WTC11 (cell line): ENCODE data around the gene SERPIND1. TPM values are rescaled to one million over a fixed set of nuclear protein-coding genes. Genes with fewer than 3 reads are reported as not detected.

ENCODE experiments used
- ATAC-seq: fragments of 200-7000 bp; cut with Tn5 transposase; 2 replicates; pipeline ENCODE4 v1.10.0; 2021; ENCODE audit warnings: mild to moderate bottlenecking, moderate library complexity
- CTCF ChIA-PET: fragments of 300-600 bp; sonication (Branson Sonifier 250); formaldehyde crosslinking; loops from one replicate; lab custom pipeline; 2021; ENCODE audit warnings: antibody characterized with exemption; lab: Charles Lee
- POLR2A ChIA-PET: fragments of 350-600 bp; sonication (Branson Sonifier 250); formaldehyde crosslinking; loops from one replicate; lab custom pipeline; 2021; ENCODE audit warnings: antibody characterized with exemption; lab: Charles Lee
- DNase-seq: peaks from one replicate; pipeline ENCODE4 v3.0.0; 2021; ENCODE audit warnings: low spot score
- H3K27ac Mint-ChIP-seq: 2 replicates; pipeline ENCODE4 v1.8.0; 2021; ENCODE audit warnings: mixed read lengths
- H3K27me3 Mint-ChIP-seq: 2 replicates; pipeline ENCODE4 v1.8.0; 2021; ENCODE audit warnings: low read depth, mild to moderate bottlenecking, moderate library complexity, mixed read lengths
- H3K36me3 Mint-ChIP-seq: 2 replicates; pipeline ENCODE4 v1.8.0; 2021; ENCODE audit warnings: mixed read lengths
- H3K4me1 Mint-ChIP-seq: 2 replicates; pipeline ENCODE4 v1.8.0; 2022; ENCODE audit warnings: mixed read lengths
- H3K4me3 Mint-ChIP-seq: 2 replicates; pipeline ENCODE4 v1.8.0; 2021; ENCODE audit warnings: mild to moderate bottlenecking, moderate library complexity, mixed read lengths
- H3K9me3 Mint-ChIP-seq: 2 replicates; pipeline ENCODE4 v1.8.0; 2021; ENCODE audit warnings: mixed read lengths
- CREB1 ChIP-seq: sonication (generic); formaldehyde crosslinking; IDR thresholded peaks from 2 replicates; pipeline ENCODE4 v1.8.0; 2023; ENCODE audit warnings: mild to moderate bottlenecking, missing genetic modification reagents
- E2F1 ChIP-seq: sonication (generic); formaldehyde crosslinking; IDR thresholded peaks from 2 replicates; pipeline ENCODE4 v1.8.0; 2022; ENCODE audit warnings: mild to moderate bottlenecking, missing genetic modification reagents
- ELF4 ChIP-seq: sonication (generic); formaldehyde crosslinking; IDR thresholded peaks from 2 replicates; pipeline ENCODE4 v1.8.1; 2022; ENCODE audit warnings: low read depth, mild to moderate bottlenecking, moderate library complexity, missing genetic modification reagents
- ERG ChIP-seq: fragments of 250-450 bp; sonication (Bioruptor Pico); IDR thresholded peaks from 2 replicates; pipeline ENCODE4 v1.8.0; 2021; ENCODE audit warnings: mild to moderate bottlenecking
- ETV6 ChIP-seq: sonication (generic); formaldehyde crosslinking; IDR thresholded peaks from 2 replicates; pipeline ENCODE4 v1.8.1; 2022; ENCODE audit warnings: mild to moderate bottlenecking, missing genetic modification reagents
- FOXP4 ChIP-seq: sonication (generic); formaldehyde crosslinking; IDR thresholded peaks from 2 replicates; pipeline ENCODE4 v1.8.0; 2022; ENCODE audit warnings: mild to moderate bottlenecking, missing genetic modification reagents
- HMGA2 ChIP-seq: fragments of 250-450 bp; sonication (Bioruptor Pico); IDR thresholded peaks from 2 replicates; pipeline ENCODE4 v1.4.0; 2021; ENCODE audit warnings: mild to moderate bottlenecking, moderate library complexity
- IRF2 ChIP-seq: sonication (generic); formaldehyde crosslinking; IDR thresholded peaks from 2 replicates; pipeline ENCODE4 v1.8.0; 2022; ENCODE audit warnings: low read depth, missing genetic modification reagents, borderline replicate concordance
- MXD4 ChIP-seq: fragments of 250-450 bp; sonication (Bioruptor Pico); IDR thresholded peaks from 2 replicates; pipeline ENCODE4 v1.8.0; 2021; ENCODE audit warnings: mild to moderate bottlenecking, moderate library complexity, borderline replicate concordance
- NR3C1 ChIP-seq: sonication (generic); formaldehyde crosslinking; conservative IDR thresholded peaks from 2 replicates; pipeline ENCODE4 v1.8.1; 2023; ENCODE audit warnings: low read depth, mild to moderate bottlenecking, missing genetic modification reagents
- OVOL2 ChIP-seq: fragments of 250-450 bp; sonication (Bioruptor Pico); IDR thresholded peaks from 2 replicates; pipeline ENCODE4 v1.9.0; 2021; ENCODE audit warnings: mild to moderate bottlenecking, borderline replicate concordance
- TEAD1 ChIP-seq: sonication (generic); formaldehyde crosslinking; IDR thresholded peaks from 2 replicates; pipeline ENCODE4 v1.8.0; 2022; ENCODE audit warnings: mild to moderate bottlenecking, missing genetic modification reagents
- TP53 ChIP-seq: sonication (generic); formaldehyde crosslinking; IDR thresholded peaks from 2 replicates; pipeline ENCODE4 v1.8.1; 2023; ENCODE audit warnings: mild to moderate bottlenecking, missing genetic modification reagents
- USF2 ChIP-seq: sonication (generic); formaldehyde crosslinking; IDR thresholded peaks from 2 replicates; pipeline ENCODE4 v1.8.1; 2023; ENCODE audit warnings: mild to moderate bottlenecking, missing genetic modification reagents, moderate library complexity
- ZBTB21 ChIP-seq: sonication (generic); formaldehyde crosslinking; IDR thresholded peaks from 2 replicates; pipeline ENCODE4 v1.8.1; 2023; ENCODE audit warnings: mild to moderate bottlenecking, missing genetic modification reagents, borderline replicate concordance
- ZBTB43 ChIP-seq: sonication (generic); formaldehyde crosslinking; IDR thresholded peaks from 2 replicates; pipeline ENCODE4 v1.8.1; 2023; ENCODE audit warnings: mild to moderate bottlenecking, missing genetic modification reagents
- ZMAT4 ChIP-seq: fragments of 250-450 bp; sonication (Bioruptor Pico); IDR thresholded peaks from 2 replicates; pipeline ENCODE4 v1.9.0; 2021; ENCODE audit warnings: mild to moderate bottlenecking
- ZNF219 ChIP-seq: sonication (generic); formaldehyde crosslinking; IDR thresholded peaks from 2 replicates; pipeline ENCODE4 v1.8.0; 2023; ENCODE audit warnings: missing genetic modification reagents, mild to moderate bottlenecking, borderline replicate concordance
- ZNF263 ChIP-seq: sonication (generic); formaldehyde crosslinking; IDR thresholded peaks from 2 replicates; pipeline ENCODE4 v1.8.1; 2022; ENCODE audit warnings: low read depth, mild to moderate bottlenecking, moderate library complexity, missing genetic modification reagents
- ZNF396 ChIP-seq: fragments of 250-450 bp; sonication (Bioruptor Pico); IDR thresholded peaks from 2 replicates; pipeline ENCODE4 v1.8.0; 2021; ENCODE audit warnings: mild to moderate bottlenecking, moderate library complexity, borderline replicate concordance
- total RNA-seq: library from RNA; stranded (reverse); gene quantifications from 3 replicates; pipeline ENCODE4 v1.2.3, GENCODE V29; 2021

Gene SERPIND1
- total RNA-seq, 1 experiment from 2014 or later: 0.22 TPM

GRCh38 chr22:20761536-20761935 lies 12.4 kb upstream of the SERPIND1 start (continued):
- no peak for TF ChIP-seq ERG (CRISPR knock-in tag)
- TF ChIP-seq, all 79 proteins: peak for 0

- Mint-ChIP-seq H3K9me3 (no peaks in the 10 kb centered on the region), H3K4me3 (no peak overlapping the region), H3K36me3 (peaks cover 16% of the 10 kb centered on the region), H3K4me1 (no peaks in the 10 kb centered on the region), H3K27me3 (no peaks in the 10 kb centered on the region), H3K27ac (no peak overlapping the region)
- DNase-seq (no peak), ATAC-seq (no peak)
- TF ChIP-seq ZNF263 (CRISPR knock-in tag): no peak
- no peak for TF ChIP-seq ZNF396
- TF ChIP-seq IRF2: no peak
- TF ChIP-seq CREB1 (CRISPR knock-in tag): no peak
- no peak for TF ChIP-seq ETV6 (CRISPR knock-in tag)
- TF ChIP-seq ELF4: no peak
- no peak for TF ChIP-seq HMGA2 (CRISPR knock-in tag)
- no peak for TF ChIP-seq OVOL2 (CRISPR knock-in tag)
- TF ChIP-seq USF2 (CRISPR knock-in tag): no peak
- no peak for TF ChIP-seq ZBTB21
- no peak for TF ChIP-seq ZBTB43 (CRISPR knock-in tag)
- no peak for TF ChIP-seq ZNF219 (CRISPR knock-in tag)
- no peak for TF ChIP-seq TP53 (CRISPR knock-in tag)
- no peak for TF ChIP-seq FOXP4 (CRISPR knock-in tag)
- TF ChIP-seq TEAD1 (CRISPR knock-in tag): no peak
- TF ChIP-seq ERG (CRISPR knock-in tag): no peak
- no peak for TF ChIP-seq MXD4 (CRISPR knock-in tag)
- no peak for TF ChIP-seq NR3C1 (CRISPR knock-in tag)
- no peak for TF ChIP-seq ZMAT4 (CRISPR knock-in tag)
- TF ChIP-seq E2F1 (CRISPR knock-in tag): no peak
- ChIA-PET CTCF (interaction anchor here (0.6 to 2.0 kb wide), 2 partner anchors 22 to 99 kb away, joined by 3 to 6 read pairs; no protein-coding TSS in a partner anchor), POLR2A (no interaction called here)
Measured at GRCh38 chr22:20762233-20762796, 11.6 kb upstream of the SERPIND1 start.
